Fibroblast of upper back skin (primary cell): Measurements from ENCODE around the gene CDC40.
"Not testable (repeated sequence)": the region's sequence is repeated elsewhere in the genome, so short reads cannot be mapped to it uniquely, and the experiment has no call there.

Experiments
- DNase-seq: peaks from one replicate; pipeline ENCODE4 v3.0.0-alpha.2; 2013

Gene CDC40

DNA sequence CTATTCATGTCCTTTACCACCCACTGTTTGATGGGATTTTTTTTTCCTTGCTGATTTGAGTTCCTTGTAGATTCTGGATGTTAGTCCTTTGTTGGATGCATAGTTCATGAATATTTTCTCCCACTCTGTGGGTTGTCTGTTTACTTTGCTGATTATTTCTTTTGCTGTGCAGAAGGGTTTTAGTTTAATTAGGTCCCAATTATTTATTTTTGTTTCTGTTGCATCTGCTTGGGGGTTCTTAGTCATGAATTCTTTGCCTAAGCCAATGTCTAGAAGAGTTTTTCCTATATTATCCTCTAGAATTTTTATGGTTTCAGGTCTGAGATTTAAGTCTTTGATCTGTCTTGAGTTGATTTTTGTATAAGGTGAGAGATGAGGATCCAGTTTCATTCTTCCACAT is 92.6 kb downstream of the CDC40 start:
- DNase-seq, result not testable (repeated sequence)

DNA sequence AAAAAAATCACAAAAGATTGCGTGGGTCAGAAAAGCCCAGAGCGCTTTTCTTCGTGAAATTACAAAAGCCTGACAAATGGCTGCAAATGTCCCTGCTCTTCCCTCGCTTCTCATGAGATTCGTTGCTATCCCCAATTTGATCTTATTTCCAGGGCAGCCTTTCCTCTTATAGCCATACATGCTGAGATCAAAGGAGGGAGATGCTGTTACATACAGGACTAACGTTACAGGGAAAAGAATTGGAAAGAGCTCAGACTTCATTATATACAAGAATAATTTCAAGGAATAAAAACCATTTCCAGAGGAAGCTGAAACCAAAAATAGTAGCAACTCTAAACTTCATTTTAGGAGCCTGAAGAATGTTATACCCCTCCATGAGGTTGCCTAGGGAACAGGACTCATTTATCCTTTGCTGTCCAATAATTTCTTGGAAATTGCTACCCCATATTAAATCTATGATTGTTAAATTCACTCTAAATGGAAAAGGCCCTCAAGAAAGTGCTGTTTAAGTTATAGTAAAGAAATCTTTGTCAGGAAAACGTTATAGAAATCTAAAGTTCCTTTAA is 97.0 kb downstream of the CDC40 start:
- no peak for DNase-seq
